Head of caudate nucleus (tissue), 42 donors: ENCODE measurements around the gene HIVEP2.

ENCODE experiments used
- DNase-seq, 42 donors: peaks; one replicate each; pipeline versions ENCODE4 v3.0.0 to v3.0.0-alpha.2; 2020 to 2021; ENCODE audit warnings: mixed read lengths in 7 of 42
- intact Hi-C: fragments of 100-400 bp; cut with DNase I; formaldehyde crosslinking; loops from one replicate; pipeline ENCODE4 v1.15.0; 2022

The HIVEP2 gene

DNA sequence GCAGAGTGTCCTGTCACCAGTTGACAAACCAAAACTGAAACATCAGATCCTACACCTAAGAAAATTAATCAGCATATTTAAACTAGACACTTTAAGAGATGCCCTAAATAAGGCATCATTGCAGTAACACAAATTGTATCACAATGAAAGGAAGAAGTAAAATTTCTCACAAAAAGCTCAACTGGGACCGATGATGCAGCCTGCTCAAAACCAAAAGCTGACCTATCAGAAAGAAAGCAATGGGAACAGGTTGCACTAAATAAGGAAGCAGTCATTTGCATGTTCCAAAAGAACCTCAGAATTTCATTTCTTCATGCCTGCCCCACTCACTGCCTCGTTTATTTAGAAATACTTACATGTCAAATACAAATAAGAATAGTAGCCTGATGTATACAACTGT, 12.1 kb downstream of the HIVEP2 start:
- no peak for DNase-seq
- intact Hi-C loops, result no loop called here

DNA sequence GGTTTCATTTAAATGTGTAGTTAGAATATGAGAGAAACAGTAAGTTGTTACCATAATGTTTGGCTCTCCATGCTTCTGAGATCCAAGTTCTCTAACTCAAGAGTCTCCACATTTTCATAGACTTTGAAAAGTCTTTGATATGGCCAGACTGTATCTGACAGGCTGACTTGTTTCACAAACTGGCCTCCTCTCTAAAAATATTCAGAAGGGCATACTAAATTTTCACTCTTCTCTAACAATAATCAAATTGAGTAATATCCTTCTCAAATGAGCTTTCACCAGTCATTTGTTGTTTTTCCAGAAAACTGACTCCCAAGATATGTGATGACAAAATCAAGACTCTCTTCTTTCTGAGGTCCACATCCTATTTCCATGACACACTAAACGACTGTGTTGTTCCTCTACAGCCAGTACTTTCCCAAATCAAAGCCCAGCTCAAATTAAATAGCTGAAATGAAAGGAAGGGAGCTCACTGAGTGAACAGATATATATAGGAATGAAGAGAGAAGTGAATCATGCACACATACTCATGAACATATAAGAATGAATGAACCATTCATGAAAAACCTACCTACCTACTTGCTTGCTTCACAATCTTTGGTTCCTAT, 15.1 kb downstream of the HIVEP2 start:
- intact Hi-C loops, result no loop called here
- DNase-seq, result no peak

DNA sequence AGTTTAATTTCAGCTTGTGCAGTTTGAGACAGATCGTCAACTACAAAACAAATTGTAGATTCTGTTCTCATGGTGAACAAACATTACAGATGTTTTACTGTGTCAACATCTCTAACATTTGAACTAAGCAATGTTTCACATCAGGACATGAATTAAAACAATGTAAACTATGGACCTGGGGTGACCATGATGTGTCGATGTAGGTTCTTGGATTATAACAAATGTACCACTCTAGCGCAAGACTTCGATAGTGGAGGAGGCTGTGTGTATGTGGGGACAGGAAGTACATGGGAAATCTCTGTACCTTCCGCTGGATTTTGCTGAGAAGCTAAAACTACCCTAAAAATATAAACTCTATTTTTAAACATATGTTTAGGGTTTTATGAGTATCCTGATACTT, 17.1 kb downstream of the HIVEP2 start:
- DNase-seq, result no peak
- intact Hi-C loops, result no loop called here

DNA sequence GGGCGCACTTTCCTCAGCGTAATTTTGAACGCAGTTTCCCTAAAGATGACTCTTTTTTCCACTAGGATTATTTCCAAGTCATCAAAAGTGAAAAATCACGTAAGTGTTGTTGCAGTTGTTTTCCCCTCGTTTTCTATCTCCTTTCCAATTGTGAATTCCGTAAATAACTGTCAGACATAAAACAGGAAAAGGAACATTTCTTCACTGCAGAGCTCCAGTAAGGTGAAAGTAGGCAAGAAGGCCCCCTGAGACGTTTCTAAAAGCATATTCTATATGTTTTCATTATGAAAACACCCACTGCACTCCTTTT, 17.8 kb downstream of the HIVEP2 start:
- intact Hi-C loops, result no loop called here
- no peak for DNase-seq

DNA sequence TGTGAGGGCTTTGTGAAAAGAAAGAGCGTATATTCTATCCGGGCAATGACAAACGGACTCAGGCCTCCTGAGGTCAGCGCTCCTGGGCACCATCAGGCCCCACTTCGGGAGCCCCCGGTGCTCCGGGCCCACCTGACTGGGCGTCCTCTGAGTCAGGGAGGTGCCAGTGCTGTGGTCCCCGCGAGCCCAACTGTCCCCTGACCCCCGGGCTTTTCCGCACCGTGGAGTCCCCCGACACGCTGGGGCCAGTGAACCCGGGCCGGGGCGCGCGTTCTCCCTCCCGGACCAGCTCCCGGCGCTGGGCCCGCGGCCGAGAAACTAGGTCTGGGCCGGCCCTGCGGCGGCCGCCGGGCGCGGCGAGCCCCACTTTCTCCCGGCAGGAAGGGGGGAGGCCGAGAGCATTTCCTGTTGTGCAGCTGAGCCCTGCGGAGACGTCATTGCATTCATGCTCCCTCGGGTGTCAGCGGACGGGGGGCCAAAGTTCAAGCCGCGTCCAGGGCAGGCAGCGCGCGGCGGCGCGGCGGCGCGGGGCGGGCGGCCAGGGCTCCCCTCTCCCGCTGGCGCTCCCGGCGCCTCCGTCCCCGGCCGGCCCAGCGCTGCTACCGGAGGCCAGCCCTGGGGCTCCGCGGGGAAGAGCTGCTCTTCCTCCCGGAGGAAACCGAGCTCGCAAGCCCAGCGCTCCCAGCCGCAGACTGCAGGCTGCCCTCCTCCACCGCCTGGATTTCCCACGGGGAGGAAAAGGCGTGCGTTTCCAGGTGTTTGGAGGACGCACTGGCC, 18.3 kb downstream of the HIVEP2 start:
- peak; percentile 77 to 94 (median 89) for DNase-seq
- intact Hi-C loops, result no loop called here

DNA sequence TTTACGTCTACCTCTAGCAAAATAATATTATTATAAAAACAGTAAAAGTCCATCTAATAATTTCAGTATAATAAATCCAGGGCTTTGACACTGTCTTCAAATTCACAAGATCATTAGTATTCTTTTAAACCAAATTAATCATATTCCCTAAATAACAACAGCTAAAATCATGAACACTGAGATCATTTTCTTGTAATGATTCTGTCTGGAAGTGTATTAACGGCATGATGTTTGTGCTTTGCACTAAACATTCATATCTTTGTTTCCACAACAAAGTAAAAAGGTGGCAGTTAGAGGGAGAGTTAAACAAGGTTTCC, 18.8 kb downstream of the HIVEP2 start:
- intact Hi-C loops, result no loop called here
- DNase-seq, result no peak

DNA sequence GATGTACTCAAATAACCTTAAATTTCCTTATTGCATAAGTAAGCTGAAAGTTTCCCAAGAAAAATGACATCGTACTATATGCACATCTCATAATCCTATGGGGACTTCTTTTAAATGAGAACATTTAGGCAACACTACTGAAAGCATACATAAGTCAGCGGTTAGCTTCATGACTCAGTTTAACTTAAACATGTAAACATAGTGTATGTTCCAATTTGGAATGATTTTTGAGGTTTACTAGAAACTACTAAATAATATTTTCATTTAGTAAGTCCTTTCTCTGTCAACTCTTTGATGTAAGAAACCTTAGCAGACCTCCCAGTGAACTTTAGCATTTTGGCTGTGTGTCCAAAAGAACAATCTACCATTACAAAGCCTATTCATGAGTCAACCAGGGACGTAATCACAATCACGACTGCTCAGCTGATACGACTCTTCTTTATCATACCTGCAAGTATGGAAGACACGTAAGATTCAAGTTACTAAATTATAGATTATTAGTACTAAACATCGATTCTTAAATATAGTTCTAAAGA, 19.3 kb downstream of the HIVEP2 start:
- DNase-seq, result no peak
- intact Hi-C loops, result no loop called here

DNA sequence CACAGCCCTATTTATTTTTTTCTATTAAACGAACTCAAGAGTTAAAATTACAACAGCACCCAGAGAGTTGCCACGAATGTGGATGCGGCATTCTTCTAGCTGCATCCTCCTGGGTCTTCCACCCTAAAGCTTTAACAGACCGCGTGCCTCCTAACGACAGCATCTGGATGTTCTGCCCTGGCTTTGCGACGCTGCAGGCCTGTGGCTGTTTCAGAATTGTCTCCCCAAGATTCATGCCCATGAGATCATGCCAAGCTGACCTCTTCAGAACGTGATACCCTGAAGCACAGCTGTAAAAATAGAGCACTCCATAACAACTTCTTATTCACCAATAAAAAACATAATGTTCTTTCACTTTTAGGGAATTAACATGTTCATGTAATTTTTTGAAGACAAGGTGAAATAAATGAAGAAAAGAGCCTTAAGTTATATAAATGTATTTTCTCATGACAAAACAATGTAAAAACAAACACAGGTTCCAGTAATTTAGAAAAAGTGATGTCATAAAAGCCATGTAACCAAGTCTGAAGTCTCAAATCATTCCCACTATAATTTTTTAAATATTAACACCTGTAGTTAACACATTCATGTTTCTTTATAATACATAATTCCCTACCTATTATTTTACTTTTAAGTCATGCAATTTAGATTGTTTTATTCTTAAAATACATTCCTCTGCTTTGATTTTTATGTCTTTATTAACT, 26.5 kb downstream of the HIVEP2 start:
- DNase-seq, result peak in 7 of 42 donors; percentile 16 to 58 (median 27)
- intact Hi-C loops, result no loop called here

DNA sequence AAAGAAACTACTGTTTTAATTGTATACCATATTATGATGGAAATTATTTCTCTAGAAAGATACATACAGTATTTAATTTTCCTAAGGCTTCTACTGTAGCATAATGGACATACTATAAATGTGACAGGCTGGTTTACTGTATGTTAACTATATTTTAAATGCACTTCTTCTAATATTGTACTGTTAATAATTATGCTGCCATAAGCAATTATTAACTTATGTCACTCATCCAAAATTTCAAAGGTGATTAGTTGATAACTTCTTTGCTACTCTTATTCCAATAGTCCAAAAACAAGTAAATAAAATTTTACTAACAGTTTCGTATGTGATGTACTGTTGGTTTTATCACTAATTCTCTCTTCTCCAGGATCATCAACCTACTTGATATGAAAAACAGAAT, 28.1 kb downstream of the HIVEP2 start:
- intact Hi-C loops, result no loop called here
- no peak for DNase-seq

DNA sequence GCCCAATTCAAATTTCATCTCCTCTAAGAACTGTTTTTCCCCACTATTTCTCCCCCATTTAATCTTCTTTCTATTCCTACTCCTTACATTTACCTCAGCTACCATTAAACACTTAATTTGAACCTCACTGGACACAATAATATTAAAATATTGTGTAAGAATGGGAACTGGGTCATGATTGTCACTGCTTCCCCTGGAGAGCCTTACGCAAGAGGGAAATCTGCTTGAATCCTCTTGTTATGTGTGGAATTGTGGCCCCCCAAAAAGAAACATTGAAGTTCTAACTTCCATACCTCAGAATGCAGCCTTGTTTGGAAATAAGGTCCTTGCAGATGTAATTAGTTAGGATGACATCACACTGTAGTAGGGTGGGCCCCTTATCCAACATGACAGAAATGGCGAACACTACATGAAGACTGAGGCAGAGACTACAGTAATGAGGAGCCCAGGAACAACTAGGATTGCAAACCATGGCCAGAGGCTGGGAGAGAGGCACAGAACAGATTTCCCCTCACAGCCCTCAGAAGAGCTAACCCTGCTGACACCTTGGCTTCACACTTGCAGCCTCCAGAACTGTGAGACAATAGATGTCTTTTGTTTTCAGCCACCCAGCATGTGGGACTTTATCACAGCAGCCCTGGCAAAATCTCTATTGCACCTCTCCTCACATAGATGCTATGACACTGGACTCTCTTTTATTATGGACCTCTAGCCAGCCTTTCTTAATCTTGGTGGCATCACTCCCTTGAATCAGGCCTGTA, 29.9 kb downstream of the HIVEP2 start:
- intact Hi-C loops, result no loop called here
- DNase-seq, result no peak

DNA sequence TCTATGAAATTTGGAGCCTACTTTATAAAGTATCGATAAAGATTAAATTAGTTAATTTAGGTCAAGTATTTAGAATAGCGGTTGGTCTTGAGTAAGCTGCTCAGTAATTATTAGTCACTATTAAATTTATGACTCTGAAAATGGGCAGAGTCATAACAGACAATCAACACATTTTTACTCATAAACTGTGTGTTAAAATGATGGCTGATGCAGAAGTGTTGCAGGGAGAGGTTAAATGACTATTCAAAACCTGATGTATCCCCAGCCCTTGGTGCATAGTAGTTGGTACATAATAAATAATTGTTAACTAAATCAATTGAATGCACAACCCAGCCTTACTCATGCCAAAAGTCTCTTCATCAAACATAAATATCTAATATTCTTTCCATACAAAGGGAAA, 30.6 kb downstream of the HIVEP2 start:
- intact Hi-C loops, result no loop called here
- DNase-seq, result no peak

DNA sequence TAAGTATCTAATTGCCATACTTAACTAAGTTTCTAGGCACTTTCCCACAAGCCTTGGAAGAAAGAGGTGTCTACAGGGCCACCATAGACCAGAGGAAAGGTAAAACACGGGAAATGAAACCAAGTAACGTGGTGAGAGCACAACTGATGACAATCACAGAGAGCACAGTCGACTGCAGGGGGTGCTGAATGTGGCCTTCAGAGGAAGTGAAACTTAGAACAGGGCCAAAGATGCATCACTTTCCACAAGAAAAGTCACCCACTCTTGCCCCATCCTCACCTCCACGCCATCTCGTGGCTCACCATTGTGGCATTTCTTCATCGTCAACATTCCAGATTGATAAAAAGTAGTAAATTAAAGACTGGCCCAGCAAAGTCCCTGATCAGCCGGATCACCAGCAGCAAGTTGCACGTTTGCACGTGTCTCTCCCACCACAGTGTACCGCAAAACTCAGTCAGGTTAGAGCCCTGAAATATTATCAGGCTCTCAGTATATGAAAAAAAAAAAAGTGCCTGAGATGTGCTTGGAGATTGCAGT, 31.4 kb downstream of the HIVEP2 start:
- intact Hi-C loops, result no loop called here
- DNase-seq, result no peak

DNA sequence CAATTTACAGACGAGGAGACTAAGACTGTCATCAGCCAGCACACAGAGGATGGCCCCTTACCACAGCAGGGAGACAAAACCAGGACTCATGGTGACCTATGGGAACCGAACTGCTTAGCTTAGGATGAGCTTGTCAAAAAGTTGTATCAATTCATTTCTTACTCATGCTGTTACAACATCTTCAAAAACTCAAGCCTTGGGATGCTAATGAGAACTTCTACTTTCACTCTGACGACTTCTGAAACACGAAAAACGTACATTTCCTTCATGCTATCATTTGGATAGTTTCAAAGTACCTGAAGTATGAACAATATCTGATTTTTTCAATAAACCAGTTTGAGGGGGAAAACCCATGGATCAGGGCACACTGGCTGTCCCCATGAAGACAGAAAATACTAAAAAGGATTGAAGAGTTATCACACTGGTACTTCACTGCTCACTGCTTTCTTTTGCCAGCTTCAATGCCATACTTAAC, 31.9 kb downstream of the HIVEP2 start:
- DNase-seq, result no peak
- intact Hi-C loops, result no loop called here

DNA sequence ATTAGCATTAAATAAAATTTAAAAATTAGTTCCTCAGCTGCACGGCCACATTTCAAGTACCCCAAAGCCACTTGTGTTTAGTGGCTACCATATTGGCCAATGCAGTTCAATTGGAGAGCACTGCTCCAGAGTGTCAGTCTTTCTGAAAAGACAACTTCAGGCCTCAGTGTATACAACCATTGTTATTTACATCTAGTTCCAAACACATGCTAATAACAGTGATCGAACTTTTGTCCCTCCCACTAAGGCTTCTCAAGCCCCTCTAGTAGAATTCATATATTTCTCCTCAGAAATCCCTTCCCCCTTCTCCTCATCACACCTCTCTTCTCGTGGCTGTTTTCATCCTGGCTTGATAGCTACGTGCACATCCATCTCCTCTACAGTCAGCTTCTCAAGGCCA, 32.9 kb downstream of the HIVEP2 start:
- intact Hi-C loops, result no loop called here
- no peak for DNase-seq

DNA sequence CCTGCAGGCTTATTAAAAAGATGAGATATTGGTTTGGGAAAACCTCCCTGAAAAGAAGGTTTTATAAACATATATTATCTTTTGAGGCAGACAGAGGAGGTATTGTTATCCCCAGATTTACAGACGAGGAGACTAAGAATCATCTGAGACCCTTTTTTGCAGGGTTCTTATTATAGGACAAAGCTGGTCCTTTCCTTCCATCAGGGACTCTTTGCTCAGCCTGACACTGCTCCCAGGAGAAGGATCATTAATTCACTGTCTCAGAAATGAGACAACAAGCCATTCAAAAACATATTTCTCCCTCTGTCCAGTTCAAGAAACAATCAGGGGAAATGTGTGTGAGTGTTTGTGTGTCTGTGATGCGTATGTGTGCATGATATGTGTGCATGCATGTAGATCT, 33.5 kb downstream of the HIVEP2 start:
- intact Hi-C loops, result no loop called here
- no peak for DNase-seq

DNA sequence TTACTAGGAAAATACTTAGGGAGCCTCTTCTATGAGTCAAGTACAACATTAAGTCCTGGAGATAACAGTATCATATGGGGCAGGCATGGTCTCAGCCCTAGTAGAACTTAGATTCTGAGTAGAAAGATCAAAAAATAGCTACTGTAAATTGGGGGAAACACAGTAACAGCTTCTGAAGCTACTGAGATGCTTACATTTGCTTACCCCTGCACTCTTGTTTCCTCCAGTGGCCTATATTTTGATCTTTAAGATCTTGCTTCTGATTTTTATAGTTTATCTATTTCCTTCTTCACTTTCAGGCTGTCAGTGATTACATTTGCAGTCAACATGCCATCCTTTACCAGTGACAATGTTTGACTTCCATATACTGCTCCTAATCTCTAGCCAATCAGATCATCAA, 35.3 kb downstream of the HIVEP2 start:
- no peak for DNase-seq
- intact Hi-C loops, result no loop called here

DNA sequence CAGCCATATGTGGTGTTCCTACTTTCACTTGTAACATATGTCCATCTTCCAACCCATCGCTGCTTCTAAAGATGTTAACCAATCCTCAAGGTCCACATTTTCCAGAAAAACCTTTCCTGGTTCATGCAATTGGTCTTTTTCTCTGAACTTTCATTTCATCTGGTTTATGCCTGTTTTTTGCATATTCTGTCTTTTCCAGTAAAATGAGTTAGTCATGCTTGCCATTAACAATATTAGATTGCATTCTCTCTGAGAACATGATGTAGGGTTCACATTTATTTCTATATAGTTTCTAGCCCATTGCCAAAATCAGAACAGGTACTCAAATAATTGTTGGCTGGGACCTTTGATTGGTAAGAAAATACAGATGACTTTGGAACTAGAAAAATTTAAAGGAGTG, 36.7 kb downstream of the HIVEP2 start:
- DNase-seq, result no peak
- intact Hi-C loops, result no loop called here

DNA sequence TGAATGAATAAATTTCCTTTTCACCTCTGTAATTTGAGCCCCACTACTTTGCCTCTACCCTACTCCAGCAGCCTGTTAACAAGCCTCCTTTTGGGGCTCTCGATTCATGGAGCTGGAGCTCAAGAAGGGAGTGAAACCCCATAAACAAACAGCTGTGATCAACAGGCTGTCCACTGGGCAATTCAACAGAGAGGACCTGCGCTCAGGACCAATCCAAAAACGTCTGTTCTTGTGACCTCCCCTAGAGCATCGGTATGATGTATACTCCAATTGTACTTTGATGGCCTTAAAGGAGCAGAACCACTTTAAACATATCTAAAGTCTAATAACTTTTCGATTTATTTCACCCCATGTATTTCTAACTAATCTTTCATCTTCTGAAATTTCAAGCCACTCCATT, 37.4 kb downstream of the HIVEP2 start:
- intact Hi-C loops, result no loop called here
- no peak for DNase-seq

DNA sequence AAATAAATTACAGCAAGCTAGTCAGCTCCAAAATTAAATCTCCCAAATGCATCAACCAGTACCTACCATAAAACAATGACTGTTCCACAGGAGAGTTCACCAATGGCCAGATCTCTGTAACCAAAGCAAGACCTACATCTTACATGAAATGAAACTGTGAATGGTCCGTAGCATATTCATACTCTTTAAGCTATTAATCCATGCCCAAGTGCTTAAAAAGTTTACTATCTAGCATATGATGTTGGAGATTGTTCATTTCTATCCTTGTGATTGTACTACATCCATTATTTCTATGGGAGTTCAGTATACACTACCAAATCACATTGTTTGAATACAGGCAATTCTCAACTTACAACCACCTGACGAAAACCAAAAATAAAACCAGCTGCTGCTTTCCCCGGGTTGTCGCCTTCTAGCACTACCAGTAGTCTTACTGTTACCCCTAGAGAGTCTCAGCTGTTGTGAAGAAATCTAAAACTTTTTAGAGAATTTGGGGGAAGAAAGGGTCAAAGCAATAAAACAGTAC, 38.0 kb downstream of the HIVEP2 start:
- intact Hi-C loops, result no loop called here
- no peak for DNase-seq
